ENCODE data around the gene ARHGEF28.

Gene ARHGEF28

GRCh38 chr5:73831066-73831465 is 205.1 kb downstream of the ARHGEF28 start:
- TF ChIP-seq CTCF (IDR thresholded peaks at IDR 0.05; ENCODE audit: insufficient read depth, low read length, poor library complexity, severe bottlenecking): no peak
- H3K4me3 ChIP-seq (replicated peaks; ENCODE audit: low read depth, low read length): no peak overlapping the region
- no peak for DNase-seq (ENCODE audit: extremely low read depth, insufficient read length)
- H3K36me3 ChIP-seq (ENCODE audit: control insufficient read depth, insufficient read depth, low read length): no peaks in the 10 kb centered on the region
- H3K27me3 ChIP-seq (replicated peaks; ENCODE audit: control insufficient read depth, insufficient read depth, low read length): no peaks in the 10 kb centered on the region

- no peak for DNase-seq (ENCODE audit: extremely low read depth, insufficient read length)
- no peaks in the 10 kb centered on the region for H3K27me3 ChIP-seq (replicated peaks; ENCODE audit: control insufficient read depth, insufficient read depth, low read length)
- H3K36me3 ChIP-seq (ENCODE audit: control insufficient read depth, insufficient read depth, low read length): no peaks in the 10 kb centered on the region
These were observed 208.7 kb downstream of the ARHGEF28 start for GRCh38 chr5:73834693-73835092.

GRCh38 chr5:73835726-73836125 is 209.7 kb downstream of the ARHGEF28 start:
- no peaks in the 10 kb centered on the region; the same call in 1 of the 2 replicates for H3K27me3 ChIP-seq (replicated peaks; ENCODE audit: control insufficient read depth, insufficient read depth, low read length)
- TF ChIP-seq CTCF (IDR thresholded peaks at IDR 0.05; ENCODE audit: insufficient read depth, low read length, poor library complexity, severe bottlenecking): no peak
- no peak overlapping the region for H3K4me3 ChIP-seq (replicated peaks; ENCODE audit: low read depth, low read length)
- H3K36me3 ChIP-seq (ENCODE audit: control insufficient read depth, insufficient read depth, low read length): no peaks in the 10 kb centered on the region
- no peak for DNase-seq (ENCODE audit: extremely low read depth, insufficient read length)

More at GRCh38 chr5:73834693-73835092, 208.7 kb downstream of the ARHGEF28 start:
- no peak overlapping the region for H3K4me3 ChIP-seq (replicated peaks; ENCODE audit: low read depth, low read length)
- no peak for TF ChIP-seq CTCF (IDR thresholded peaks at IDR 0.05; ENCODE audit: insufficient read depth, low read length, poor library complexity, severe bottlenecking)

- Histone ChIP-seq H3K27me3 (replicated peaks; ENCODE audit: control insufficient read depth, insufficient read depth, low read length) (no peaks in the 10 kb centered on the region; the same call in 1 of the 2 replicates), H3K36me3 (ENCODE audit: control insufficient read depth, insufficient read depth, low read length) (no peaks in the 10 kb centered on the region), H3K4me3 (replicated peaks; ENCODE audit: low read depth, low read length) (no peak overlapping the region)
- no peak for DNase-seq (ENCODE audit: extremely low read depth, insufficient read length)
- no peak for TF ChIP-seq CTCF (IDR thresholded peaks at IDR 0.05; ENCODE audit: insufficient read depth, low read length, poor library complexity, severe bottlenecking)
These were observed 210.6 kb downstream of the ARHGEF28 start for GRCh38 chr5:73836607-73837006.

GRCh38 chr5:73838901-73839300 is 212.9 kb downstream of the ARHGEF28 start:
- no peak for TF ChIP-seq CTCF (IDR thresholded peaks at IDR 0.05; ENCODE audit: insufficient read depth, low read length, poor library complexity, severe bottlenecking)
- no peak for DNase-seq (ENCODE audit: extremely low read depth, insufficient read length)
- Histone ChIP-seq H3K36me3 (ENCODE audit: control insufficient read depth, insufficient read depth, low read length) (no peaks in the 10 kb centered on the region), H3K27me3 (replicated peaks; ENCODE audit: control insufficient read depth, insufficient read depth, low read length) (no peaks in the 10 kb centered on the region; the same call in 1 of the 2 replicates), H3K4me3 (replicated peaks; ENCODE audit: low read depth, low read length) (no peak overlapping the region)

GRCh38 chr5:73841641-73842040 is 215.6 kb downstream of the ARHGEF28 start:
- DNase-seq (ENCODE audit: extremely low read depth, insufficient read length): no peak
- no peak for TF ChIP-seq CTCF (IDR thresholded peaks at IDR 0.05; ENCODE audit: insufficient read depth, low read length, poor library complexity, severe bottlenecking)
- Histone ChIP-seq H3K36me3 (ENCODE audit: control insufficient read depth, insufficient read depth, low read length) (no peaks in the 10 kb centered on the region), H3K27me3 (replicated peaks; ENCODE audit: control insufficient read depth, insufficient read depth, low read length) (no peaks in the 10 kb centered on the region; the same call in 1 of the 2 replicates), H3K4me3 (replicated peaks; ENCODE audit: low read depth, low read length) (no peak overlapping the region)

Measured in GM06990 (cell line).